Loucy (cell line): ENCODE measurements around the gene NCDN.

Experiments
- H2AFZ ChIP-seq: fragments of 200-600 bp; sonication (generic); 2 replicates; pipeline ENCODE4 v1.6.0; 2016; ENCODE audit warnings: antibody characterized with exemption, mild to moderate bottlenecking, low read length, moderate library complexity
- H3F3A ChIP-seq: fragments of 200-600 bp; 2 replicates; pipeline ENCODE4 v1.6.0; 2016; ENCODE audit warnings: antibody characterized with exemption, low read depth, mild to moderate bottlenecking
- H3K27me3 ChIP-seq: fragments of 200-600 bp; sonication (generic); 2 replicates; pipeline ENCODE4 v1.6.1; 2014; ENCODE audit warnings: low read length, mild to moderate bottlenecking; ENCODE audit not compliant: insufficient read depth, poor library complexity, severe bottlenecking
- H3K36me3 ChIP-seq: fragments of 200-600 bp; sonication (generic); 2 replicates; pipeline ENCODE4 v1.6.1; 2016; ENCODE audit warnings: low read length; ENCODE audit not compliant: insufficient read depth
- H3K4me1 ChIP-seq: fragments of 200-600 bp; sonication (generic); 2 replicates; pipeline ENCODE4 v1.5.1; 2014; ENCODE audit warnings: low read length, mild to moderate bottlenecking; ENCODE audit not compliant: insufficient read depth, poor library complexity, severe bottlenecking
- H3K4me2 ChIP-seq: fragments of 200-600 bp; sonication (generic); 2 replicates; pipeline ENCODE4 v1.6.0; 2014; ENCODE audit warnings: antibody characterized with exemption, low read length, low read depth, mild to moderate bottlenecking; ENCODE audit not compliant: poor library complexity, severe bottlenecking
- H3K4me3 ChIP-seq: fragments of 200-600 bp; sonication (generic); 2 replicates; pipeline ENCODE4 v1.5.1; 2014; ENCODE audit warnings: low read length, mild to moderate bottlenecking, mixed read lengths; ENCODE audit not compliant: poor library complexity, severe bottlenecking
- H3K79me2 ChIP-seq: fragments of 200-600 bp; sonication (generic); 2 replicates; pipeline ENCODE4 v1.6.1; 2014; ENCODE audit warnings: low read length; ENCODE audit not compliant: insufficient read depth
- H3K9ac ChIP-seq: fragments of 200-600 bp; sonication (generic); 2 replicates; pipeline ENCODE4 v1.6.0; 2014; ENCODE audit warnings: mild to moderate bottlenecking, low read depth, low read length, moderate library complexity; ENCODE audit not compliant: poor library complexity, severe bottlenecking
- H3K9me2 ChIP-seq: fragments of 200-600 bp; sonication (generic); replicated peaks from 2 replicates; pipeline ENCODE4 v1.6.1; 2016; ENCODE audit warnings: low read depth, low read length, mixed read lengths
- H3K9me3 ChIP-seq: fragments of 200-600 bp; sonication (generic); 2 replicates; pipeline ENCODE4 v1.6.1; 2014; ENCODE audit warnings: mild to moderate bottlenecking, antibody characterized with exemption, low read length, low read depth; ENCODE audit not compliant: insufficient read depth
- H4K20me1 ChIP-seq: fragments of 200-600 bp; sonication (generic); 2 replicates; pipeline ENCODE4 v1.6.0; 2014; ENCODE audit warnings: antibody characterized with exemption, low read length, mild to moderate bottlenecking; ENCODE audit not compliant: insufficient read depth, poor library complexity, severe bottlenecking
- EZH2phosphoT487 ChIP-seq: fragments of 200-600 bp; IDR thresholded peaks from 2 replicates; pipeline ENCODE4 v1.6.1; 2018; ENCODE audit warnings: antibody characterized with exemption, mild to moderate bottlenecking, moderate library complexity, borderline replicate concordance
- TF ChIP-seq, protein P1 (sequence below): fragments of 200-600 bp; sonication (generic); conservative IDR thresholded peaks from 2 replicates; pipeline ENCODE4 v1.5.1; 2014; ENCODE audit warnings: mild to moderate bottlenecking, antibody characterized with exemption, low read length

Gene NCDN

DNA sequence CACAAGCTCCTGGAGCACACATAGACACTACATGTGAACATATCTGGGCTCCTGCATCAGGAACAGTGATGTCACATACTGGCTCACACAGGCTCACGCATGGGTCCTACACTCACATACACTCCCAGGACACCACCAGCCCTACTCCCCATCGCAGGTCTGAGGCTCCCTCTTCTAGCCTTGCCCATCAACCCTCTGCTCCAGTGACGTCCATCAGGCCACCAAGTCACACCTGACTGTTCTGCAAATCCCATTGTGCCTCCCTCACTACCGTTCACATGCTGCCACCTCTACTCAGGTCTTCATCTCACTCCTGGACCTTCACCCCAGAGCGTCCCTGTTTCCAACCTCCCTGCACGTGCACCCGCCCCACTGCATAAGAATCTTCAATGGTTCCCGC is 33.6 kb downstream of the NCDN start:
- TF ChIP-seq, protein P1, sequence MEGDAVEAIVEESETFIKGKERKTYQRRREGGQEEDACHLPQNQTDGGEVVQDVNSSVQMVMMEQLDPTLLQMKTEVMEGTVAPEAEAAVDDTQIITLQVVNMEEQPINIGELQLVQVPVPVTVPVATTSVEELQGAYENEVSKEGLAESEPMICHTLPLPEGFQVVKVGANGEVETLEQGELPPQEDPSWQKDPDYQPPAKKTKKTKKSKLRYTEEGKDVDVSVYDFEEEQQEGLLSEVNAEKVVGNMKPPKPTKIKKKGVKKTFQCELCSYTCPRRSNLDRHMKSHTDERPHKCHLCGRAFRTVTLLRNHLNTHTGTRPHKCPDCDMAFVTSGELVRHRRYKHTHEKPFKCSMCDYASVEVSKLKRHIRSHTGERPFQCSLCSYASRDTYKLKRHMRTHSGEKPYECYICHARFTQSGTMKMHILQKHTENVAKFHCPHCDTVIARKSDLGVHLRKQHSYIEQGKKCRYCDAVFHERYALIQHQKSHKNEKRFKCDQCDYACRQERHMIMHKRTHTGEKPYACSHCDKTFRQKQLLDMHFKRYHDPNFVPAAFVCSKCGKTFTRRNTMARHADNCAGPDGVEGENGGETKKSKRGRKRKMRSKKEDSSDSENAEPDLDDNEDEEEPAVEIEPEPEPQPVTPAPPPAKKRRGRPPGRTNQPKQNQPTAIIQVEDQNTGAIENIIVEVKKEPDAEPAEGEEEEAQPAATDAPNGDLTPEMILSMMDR = no peak
- TF ChIP-seq EZH2phosphoT487 = no peak
- no peaks in the 10 kb centered on the region for H3K27me3 ChIP-seq
- H3K4me2 ChIP-seq = no peak overlapping the region
- H2AFZ ChIP-seq = no peak overlapping the region
- no peaks in the 10 kb centered on the region for H3K9me2 ChIP-seq
- no peak overlapping the region for H3K4me3 ChIP-seq
- no peaks in the 10 kb centered on the region for H3F3A ChIP-seq
- no peak overlapping the region for H3K9ac ChIP-seq
- H4K20me1 ChIP-seq = no peaks in the 10 kb centered on the region
- no peaks in the 10 kb centered on the region for H3K9me3 ChIP-seq
- peaks cover 9% of the 10 kb centered on the region; the same call in 1 of the 2 replicates for H3K36me3 ChIP-seq
- H3K79me2 ChIP-seq = no peaks in the 10 kb centered on the region
- H3K4me1 ChIP-seq = peaks cover 13% of the 10 kb centered on the region

DNA sequence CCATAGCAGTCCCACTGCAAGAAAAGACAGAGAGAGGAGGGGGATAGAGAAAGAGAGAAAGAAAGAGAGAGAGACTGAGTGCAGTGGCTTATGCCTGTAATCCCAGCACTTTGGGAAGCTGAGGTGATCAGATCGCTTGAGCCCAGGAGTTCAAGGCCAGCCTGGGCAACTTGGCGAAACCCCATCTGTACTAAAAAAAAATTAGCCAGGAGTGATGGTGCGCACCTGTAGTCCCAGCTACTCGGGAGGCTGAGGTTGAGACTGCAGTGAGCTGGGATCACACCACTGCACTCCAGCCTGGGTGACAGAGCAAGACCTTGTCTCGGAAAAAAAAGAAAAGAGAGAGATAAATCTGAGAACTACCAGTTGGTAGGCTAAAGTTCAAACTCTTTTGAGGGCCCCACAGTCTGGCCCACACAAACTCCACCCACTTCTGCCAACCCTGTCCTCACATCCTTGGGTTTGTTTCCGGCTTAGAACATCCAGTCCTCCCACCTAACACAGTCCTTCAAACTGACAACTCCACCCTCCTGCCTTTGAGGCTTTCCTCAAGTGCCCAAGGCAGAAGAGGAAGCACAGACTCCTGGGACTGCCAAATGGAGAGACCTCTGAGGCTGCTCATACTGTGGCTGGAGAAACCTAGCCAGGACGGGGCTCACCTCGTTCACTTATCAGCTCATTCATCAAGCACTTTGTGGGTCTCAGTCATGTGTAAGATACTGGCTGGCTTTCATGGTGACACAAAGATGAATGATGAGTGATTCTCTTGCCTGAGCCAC is 35.6 kb downstream of the NCDN start:
- Histone ChIP-seq H3K27me3 (no peaks in the 10 kb centered on the region), H3K79me2 (no peaks in the 10 kb centered on the region), H3K9me2 (no peaks in the 10 kb centered on the region), H3K9me3 (no peaks in the 10 kb centered on the region), H3K4me2 (peak overlapping the region; percentile 66), H2AFZ (no peak overlapping the region), H3K4me1 (peaks cover 13% of the 10 kb centered on the region), H3F3A (no peaks in the 10 kb centered on the region), H3K4me3 (peak overlapping the region; percentile 11), H4K20me1 (no peaks in the 10 kb centered on the region), H3K9ac (peak overlapping the region; percentile 13), H3K36me3 (peaks cover 9% of the 10 kb centered on the region; the same call in 1 of the 2 replicates)
- no peak for TF ChIP-seq EZH2phosphoT487

DNA sequence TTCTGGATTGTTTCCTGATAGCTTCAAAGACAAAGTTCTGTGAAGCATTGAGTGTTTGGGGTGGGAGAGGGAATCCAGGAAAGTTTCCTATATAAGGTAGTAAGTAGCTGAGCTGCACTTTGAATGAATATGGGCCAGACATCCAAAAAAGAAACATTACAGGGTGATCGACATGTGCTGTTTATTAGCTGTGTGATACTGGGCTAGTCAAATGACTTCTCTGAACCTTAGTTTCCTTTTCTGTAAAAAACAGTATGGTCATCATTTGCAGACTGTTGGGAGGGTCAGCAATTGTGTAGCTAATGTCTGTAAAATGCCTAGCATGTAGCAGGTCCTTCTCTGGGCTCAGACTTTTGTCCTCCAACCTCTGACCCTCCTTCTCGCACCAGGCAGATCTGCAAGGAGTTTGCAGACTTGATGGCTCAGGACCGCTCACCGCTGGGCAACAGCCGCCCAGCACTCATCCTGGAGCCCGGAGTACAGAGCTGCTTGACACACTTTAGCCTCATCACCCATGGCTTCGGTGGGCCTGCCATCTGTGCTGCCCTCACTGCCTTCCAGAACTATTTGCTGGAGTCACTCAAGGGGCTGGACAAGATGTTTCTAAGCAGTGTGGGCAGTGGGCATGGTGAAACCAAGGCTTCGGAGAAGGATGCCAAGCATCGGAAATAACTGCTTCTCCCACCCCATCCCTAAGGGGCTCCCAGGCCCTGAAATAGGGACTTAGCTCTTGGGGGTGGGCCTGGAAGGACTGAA is 36.6 kb downstream of the NCDN start:
- Histone ChIP-seq H4K20me1 (no peaks in the 10 kb centered on the region), H2AFZ (no peak overlapping the region), H3F3A (no peaks in the 10 kb centered on the region), H3K4me3 (no peak overlapping the region), H3K4me2 (no peak overlapping the region), H3K9me2 (no peaks in the 10 kb centered on the region), H3K36me3 (peaks cover 14% of the 10 kb centered on the region; the same call in 1 of the 2 replicates), H3K9ac (no peak overlapping the region), H3K27me3 (no peaks in the 10 kb centered on the region), H3K4me1 (peaks cover 13% of the 10 kb centered on the region), H3K9me3 (no peaks in the 10 kb centered on the region), H3K79me2 (no peaks in the 10 kb centered on the region)
- no peak for TF ChIP-seq EZH2phosphoT487
- TF ChIP-seq, protein P1 = no peak
